Measurements from ENCODE around the gene SHC2. TPM values are rescaled to one million over a fixed set of nuclear protein-coding genes. Genes with fewer than 3 reads are reported as not detected.

SHC2 gene
- total and polyA plus RNA-seq, 7 donors: 1.8 to 49.9 (median 17.8) TPM

GRCh38 chr19:449916-450315 is 10.9 kb downstream of the SHC2 start:
- H3K9me3 ChIP-seq: no peaks in the 10 kb centered on the region
- no peak overlapping the region for H3K27ac ChIP-seq
- H3K4me3 ChIP-seq: no peak overlapping the region
- TF ChIP-seq CTCF (IDR thresholded peaks at IDR 0.05) (no peak), POLR2AphosphoS5 (IDR thresholded peaks at IDR 0.05) (no peak), POLR2A (IDR thresholded peaks at IDR 0.05) (no peak), EP300 (IDR thresholded peaks at IDR 0.05) (no peak)
- intact Hi-C loops (cut with DNase I): loop anchor here (5.0 kb wide), 1 partner anchor 37 kb away; no protein-coding TSS in a partner anchor
- DNase-seq: no peak
- no peaks in the 10 kb centered on the region for H3K27me3 ChIP-seq
- H3K36me3 ChIP-seq: no peaks in the 10 kb centered on the region
- H3K4me1 ChIP-seq: peaks cover 0 to 18% (median 18%) of the 10 kb centered on the region in 4 donors
- 92 to 96% methylated on average over 20 of the region's 20 CpGs for WGBS, 2 donors

- no peaks in the 10 kb centered on the region for H3K9me3 ChIP-seq
These were observed 12.8 kb downstream of the SHC2 start for GRCh38 chr19:447816-448560.

GRCh38 chr19:447064-447426 is 13.8 kb downstream of the SHC2 start:
- H3K36me3 ChIP-seq: no peaks in the 10 kb centered on the region
- no peaks in the 10 kb centered on the region for H3K9me3 ChIP-seq
- intact Hi-C loops (cut with DNase I): loop anchor here (5.0 kb wide), 1 partner anchor 40 kb away; no protein-coding TSS in a partner anchor
- 85 to 91% methylated on average over 24 of the region's 24 CpGs for WGBS, 2 donors
- H3K27ac ChIP-seq: peak overlapping the region in 3 of 4 donors; percentile 29 to 76 (median 75)
- H3K27me3 ChIP-seq: no peaks in the 10 kb centered on the region
- DNase-seq: no peak
- peaks cover 0 to 18% (median 18%) of the 10 kb centered on the region in 4 donors for H3K4me1 ChIP-seq
- TF ChIP-seq POLR2A (IDR thresholded peaks at IDR 0.05) (no peak), EP300 (IDR thresholded peaks at IDR 0.05) (no peak), POLR2AphosphoS5 (IDR thresholded peaks at IDR 0.05) (no peak), CTCF (IDR thresholded peaks at IDR 0.05) (no peak)
- H3K4me3 ChIP-seq: no peak overlapping the region

More at GRCh38 chr19:447816-448560, 12.8 kb downstream of the SHC2 start:
- peak; percentile 89 for DNase-seq
- intact Hi-C loops (cut with DNase I): loop anchor here (5.0 kb wide), 1 partner anchor 39 kb away; no protein-coding TSS in a partner anchor
- no peaks in the 10 kb centered on the region for H3K36me3 ChIP-seq
- no peak for TF ChIP-seq POLR2A (IDR thresholded peaks at IDR 0.05)
- peak; percentile 82 to 92 (median 89) for TF ChIP-seq POLR2AphosphoS5 (IDR thresholded peaks at IDR 0.05)
- H3K27ac ChIP-seq: peak overlapping the region in 3 of 4 donors; percentile 29 to 76 (median 75)
- WGBS, 2 donors: 50 to 74% methylated on average over 31 of the region's 31 CpGs
- H3K4me3 ChIP-seq: no peak overlapping the region
- no peaks in the 10 kb centered on the region for H3K27me3 ChIP-seq
- H3K4me1 ChIP-seq: peaks cover 0 to 18% (median 18%) of the 10 kb centered on the region in 4 donors

- TF ChIP-seq POLR2A (IDR thresholded peaks at IDR 0.05) (no peak), EP300 (IDR thresholded peaks at IDR 0.05) (no peak), CTCF (IDR thresholded peaks at IDR 0.05) (no peak), POLR2AphosphoS5 (IDR thresholded peaks at IDR 0.05) (no peak)
- H3K4me3 ChIP-seq: no peak overlapping the region
- no peaks in the 10 kb centered on the region for H3K9me3 ChIP-seq
- H3K27me3 ChIP-seq: no peaks in the 10 kb centered on the region
- H3K4me1 ChIP-seq: peaks cover 0 to 18% (median 18%) of the 10 kb centered on the region in 4 donors
- peaks cover 0 to under 1% (median 0%) of the 10 kb centered on the region in 4 donors for H3K36me3 ChIP-seq
- H3K27ac ChIP-seq: no peak overlapping the region
- intact Hi-C loops (cut with DNase I): loop anchor here (5.0 kb wide), 1 partner anchor 43 kb away; no protein-coding TSS in a partner anchor
- no peak for DNase-seq
- WGBS, 2 donors: 95 to 96% methylated on average over 26 of the region's 26 CpGs
These were observed 16.1 kb downstream of the SHC2 start for GRCh38 chr19:444677-445210.

- no peaks in the 10 kb centered on the region for H3K9me3 ChIP-seq
- WGBS, 2 donors: 91 to 93% methylated on average over 2 of the region's 2 CpGs
- no peak overlapping the region for H3K27ac ChIP-seq
- DNase-seq: no peak
- no peaks in the 10 kb centered on the region for H3K27me3 ChIP-seq
- no peak overlapping the region for H3K4me3 ChIP-seq
- TF ChIP-seq EP300 (IDR thresholded peaks at IDR 0.05) (no peak), POLR2AphosphoS5 (IDR thresholded peaks at IDR 0.05) (no peak), POLR2A (IDR thresholded peaks at IDR 0.05) (no peak), CTCF (IDR thresholded peaks at IDR 0.05) (no peak)
- H3K36me3 ChIP-seq: peaks cover 0 to 13% (median 0%) of the 10 kb centered on the region in 4 donors
- peaks cover 0 to 12% (median 10%) of the 10 kb centered on the region in 4 donors for H3K4me1 ChIP-seq
- intact Hi-C loops (cut with DNase I): no loop called here
These were observed 17.8 kb downstream of the SHC2 start for GRCh38 chr19:443005-443404.
